MM.1S (cell line): Measurements from ENCODE around the gene KCNQ5.

Experiments used
- DNase-seq: peaks from one replicate; pipeline ENCODE4 v3.0.0-alpha.2; 2015
- H2AFZ ChIP-seq: fragments of 300-600 bp; sonication (generic); 2 replicates; pipeline ENCODE4 v1.6.0; 2016; ENCODE audit warnings: antibody characterized with exemption, low read length
- H3F3A ChIP-seq: fragments of 300-600 bp; sonication (generic); 2 replicates; pipeline ENCODE4 v1.6.1; 2016; ENCODE audit warnings: mild to moderate bottlenecking, antibody characterized with exemption, low read length, moderate library complexity, mixed read lengths; ENCODE audit not compliant: insufficient read depth
- H3K27ac ChIP-seq: fragments of 300-600 bp; sonication (generic); 2 replicates; pipeline ENCODE4 v1.5.1; 2016; ENCODE audit warnings: mild to moderate bottlenecking, low read length
- H3K27me3 ChIP-seq: fragments of 300-600 bp; sonication (generic); replicated peaks from 2 replicates; pipeline ENCODE4 v1.6.0; 2016; ENCODE audit warnings: low read length; ENCODE audit not compliant: insufficient read depth
- H3K36me3 ChIP-seq: fragments of 300-600 bp; sonication (generic); replicated peaks from 2 replicates; pipeline ENCODE4 v1.6.1; 2016; ENCODE audit warnings: mild to moderate bottlenecking, low read length, mixed read lengths; ENCODE audit not compliant: insufficient read depth
- H3K4me1 ChIP-seq: fragments of 300-600 bp; sonication (generic); 2 replicates; pipeline ENCODE4 v1.6.1; 2016; ENCODE audit warnings: low read length, mixed read lengths
- H3K4me2 ChIP-seq: fragments of 300-600 bp; sonication (generic); 2 replicates; pipeline ENCODE4 v1.6.0; 2016; ENCODE audit warnings: low read depth, low read length
- H3K4me3 ChIP-seq: fragments of 300-600 bp; sonication (generic); 2 replicates; pipeline ENCODE4 v1.5.1; 2016; ENCODE audit warnings: low read length, mixed read lengths
- H3K79me2 ChIP-seq: fragments of 300-600 bp; sonication (generic); 2 replicates; pipeline ENCODE4 v1.6.1; 2016; ENCODE audit warnings: mixed run types, low read length, mixed read lengths
- H3K9ac ChIP-seq: fragments of 300-600 bp; sonication (generic); 2 replicates; pipeline ENCODE4 v1.6.1; 2016; ENCODE audit warnings: low read length, mixed read lengths
- H3K9me2 ChIP-seq: fragments of 300-600 bp; sonication (generic); replicated peaks from 2 replicates; pipeline ENCODE4 v1.6.1; 2016; ENCODE audit warnings: mild to moderate bottlenecking, low read length, mixed read lengths; ENCODE audit not compliant: insufficient read depth
- H3K9me3 ChIP-seq: fragments of 300-600 bp; sonication (generic); replicated peaks from 2 replicates; pipeline ENCODE4 v1.6.1; 2016; ENCODE audit warnings: mild to moderate bottlenecking, low read length, mixed read lengths; ENCODE audit not compliant: insufficient read depth
- H4K20me1 ChIP-seq: fragments of 300-600 bp; sonication (generic); 2 replicates; pipeline ENCODE4 v1.6.1; 2016; ENCODE audit warnings: mild to moderate bottlenecking, low read length, moderate library complexity, mixed read lengths; ENCODE audit not compliant: insufficient read depth
- EZH2 ChIP-seq: fragments of 300-600 bp; sonication (generic); optimal IDR thresholded peaks from 2 replicates; pipeline ENCODE3; 2017; ENCODE audit warnings: low read depth, mild to moderate bottlenecking, antibody characterized with exemption, low read length, mixed read lengths
- EZH2phosphoT487 ChIP-seq: fragments of 300-600 bp; sonication (generic); IDR thresholded peaks from 2 replicates; pipeline ENCODE4 v1.6.1; 2018; ENCODE audit warnings: antibody characterized with exemption, low read length
- TF ChIP-seq, protein P1 (sequence below): fragments of 300-600 bp; sonication (generic); IDR thresholded peaks from 2 replicates; pipeline ENCODE4 v1.5.1; 2016; ENCODE audit warnings: antibody characterized with exemption, low read length, mixed read lengths

Gene KCNQ5

DNA sequence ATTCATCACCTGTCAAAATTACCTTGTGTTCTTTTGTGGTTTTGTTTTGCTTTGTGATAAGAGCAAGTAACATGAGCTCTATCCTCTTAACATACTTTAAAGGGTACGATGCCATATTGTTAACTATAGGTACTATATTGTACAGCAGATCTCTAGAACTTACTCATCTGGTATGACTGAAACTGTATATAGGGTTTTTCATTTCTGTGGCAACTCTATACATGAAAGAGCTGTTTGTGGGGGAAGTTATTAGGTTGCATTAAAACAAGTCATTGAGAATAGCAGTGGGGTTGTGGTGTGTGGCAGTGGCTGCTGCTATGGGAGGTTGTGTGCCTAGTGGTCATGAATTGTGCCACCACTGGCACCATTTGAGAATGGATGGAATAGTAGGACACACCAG, 268.4 kb downstream of the KCNQ5 start:
- Histone ChIP-seq H3K9me2 (no peaks in the 10 kb centered on the region), H3K9me3 (no peaks in the 10 kb centered on the region), H3K4me2 (no peak overlapping the region), H3K4me1 (no peaks in the 10 kb centered on the region), H3K79me2 (no peaks in the 10 kb centered on the region), H3K9ac (no peak overlapping the region), H3K4me3 (no peak overlapping the region), H3F3A (no peaks in the 10 kb centered on the region), H3K27ac (no peak overlapping the region), H4K20me1 (no peaks in the 10 kb centered on the region), H3K36me3 (no peaks in the 10 kb centered on the region), H2AFZ (no peak overlapping the region), H3K27me3 (no peaks in the 10 kb centered on the region)
- no peak for TF ChIP-seq EZH2
- TF ChIP-seq EZH2phosphoT487 = no peak
- TF ChIP-seq, protein P1, sequence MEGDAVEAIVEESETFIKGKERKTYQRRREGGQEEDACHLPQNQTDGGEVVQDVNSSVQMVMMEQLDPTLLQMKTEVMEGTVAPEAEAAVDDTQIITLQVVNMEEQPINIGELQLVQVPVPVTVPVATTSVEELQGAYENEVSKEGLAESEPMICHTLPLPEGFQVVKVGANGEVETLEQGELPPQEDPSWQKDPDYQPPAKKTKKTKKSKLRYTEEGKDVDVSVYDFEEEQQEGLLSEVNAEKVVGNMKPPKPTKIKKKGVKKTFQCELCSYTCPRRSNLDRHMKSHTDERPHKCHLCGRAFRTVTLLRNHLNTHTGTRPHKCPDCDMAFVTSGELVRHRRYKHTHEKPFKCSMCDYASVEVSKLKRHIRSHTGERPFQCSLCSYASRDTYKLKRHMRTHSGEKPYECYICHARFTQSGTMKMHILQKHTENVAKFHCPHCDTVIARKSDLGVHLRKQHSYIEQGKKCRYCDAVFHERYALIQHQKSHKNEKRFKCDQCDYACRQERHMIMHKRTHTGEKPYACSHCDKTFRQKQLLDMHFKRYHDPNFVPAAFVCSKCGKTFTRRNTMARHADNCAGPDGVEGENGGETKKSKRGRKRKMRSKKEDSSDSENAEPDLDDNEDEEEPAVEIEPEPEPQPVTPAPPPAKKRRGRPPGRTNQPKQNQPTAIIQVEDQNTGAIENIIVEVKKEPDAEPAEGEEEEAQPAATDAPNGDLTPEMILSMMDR = no peak
- DNase-seq = no peak

DNA sequence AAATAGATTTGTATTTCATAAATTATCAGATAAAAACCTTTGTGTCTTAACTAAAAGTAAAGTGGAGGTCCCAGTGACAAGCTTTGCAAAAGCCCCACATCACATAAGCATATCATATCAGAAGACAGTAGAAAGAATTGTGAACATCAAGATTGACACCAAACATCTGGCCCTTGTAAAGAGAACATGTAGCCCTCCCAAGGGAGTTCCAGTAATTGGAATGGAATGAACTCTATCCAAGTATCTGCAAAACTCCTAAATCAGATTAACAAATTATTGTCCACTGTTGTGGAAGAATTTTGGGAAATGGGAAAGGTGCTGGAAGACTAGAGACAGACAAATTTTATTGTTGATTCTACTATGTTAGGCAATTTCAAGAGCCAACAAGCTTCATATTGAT, 268.8 kb downstream of the KCNQ5 start:
- no peaks in the 10 kb centered on the region for H4K20me1 ChIP-seq

DNA sequence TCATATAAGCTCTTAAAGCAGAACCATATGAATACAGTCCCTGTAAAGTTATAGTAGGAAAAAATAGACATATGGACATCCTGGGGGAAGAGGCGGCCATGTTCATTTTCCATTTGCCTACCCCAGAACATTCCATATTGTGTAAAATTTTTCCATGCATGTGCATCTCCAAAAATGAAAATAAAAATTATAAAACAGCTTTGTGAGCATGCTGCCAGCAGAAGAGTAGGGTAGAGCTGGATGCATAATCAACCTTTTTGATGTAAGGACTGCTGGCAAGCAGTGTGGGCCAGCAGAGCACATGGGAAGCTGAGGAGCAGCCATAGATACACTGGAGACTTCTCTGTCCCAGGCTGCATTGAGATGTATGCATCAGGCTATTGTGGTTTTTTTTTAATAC, 271.0 kb downstream of the KCNQ5 start:
- DNase-seq = no peak
- H3K27me3 ChIP-seq = no peaks in the 10 kb centered on the region
- no peaks in the 10 kb centered on the region for H3K79me2 ChIP-seq
- H3K9ac ChIP-seq = no peak overlapping the region
- no peak overlapping the region for H2AFZ ChIP-seq
- no peaks in the 10 kb centered on the region; the same call in 1 of the 2 replicates for H3F3A ChIP-seq
- H3K4me2 ChIP-seq = no peak overlapping the region
- H3K27ac ChIP-seq = no peak overlapping the region
- H3K9me2 ChIP-seq = no peaks in the 10 kb centered on the region
- no peaks in the 10 kb centered on the region for H3K36me3 ChIP-seq
- TF ChIP-seq EZH2 = no peak
- no peak for TF ChIP-seq EZH2phosphoT487
- TF ChIP-seq, protein P1 = no peak
- H3K9me3 ChIP-seq = no peaks in the 10 kb centered on the region
- H4K20me1 ChIP-seq = no peaks in the 10 kb centered on the region
- no peak overlapping the region for H3K4me3 ChIP-seq
- no peaks in the 10 kb centered on the region for H3K4me1 ChIP-seq

More for the DNA sequence above, 268.8 kb downstream of the KCNQ5 start:
- Histone ChIP-seq H3K27ac (no peak overlapping the region), H3K4me1 (no peaks in the 10 kb centered on the region), H3K36me3 (no peaks in the 10 kb centered on the region), H3K27me3 (no peaks in the 10 kb centered on the region), H3K9me3 (no peaks in the 10 kb centered on the region), H3K9me2 (no peaks in the 10 kb centered on the region), H3K79me2 (no peaks in the 10 kb centered on the region), H2AFZ (no peak overlapping the region), H3K9ac (no peak overlapping the region), H3K4me3 (no peak overlapping the region), H3K4me2 (no peak overlapping the region), H3F3A (no peaks in the 10 kb centered on the region; the same call in 1 of the 2 replicates)
- DNase-seq = no peak
- TF ChIP-seq EZH2 (no peak), EZH2phosphoT487 (no peak)
- TF ChIP-seq, protein P1 = no peak
